GM19193 (cell line): ENCODE measurements around the gene ZBTB20.

Source experiments
- POLR2A ChIP-seq: IDR thresholded peaks from 4 replicates; pipeline ENCODE4 v1.6.1; 2011; ENCODE audit not compliant: insufficient read depth, insufficient read length; ENCODE audit errors: extremely low read depth

The ZBTB20 gene

DNA sequence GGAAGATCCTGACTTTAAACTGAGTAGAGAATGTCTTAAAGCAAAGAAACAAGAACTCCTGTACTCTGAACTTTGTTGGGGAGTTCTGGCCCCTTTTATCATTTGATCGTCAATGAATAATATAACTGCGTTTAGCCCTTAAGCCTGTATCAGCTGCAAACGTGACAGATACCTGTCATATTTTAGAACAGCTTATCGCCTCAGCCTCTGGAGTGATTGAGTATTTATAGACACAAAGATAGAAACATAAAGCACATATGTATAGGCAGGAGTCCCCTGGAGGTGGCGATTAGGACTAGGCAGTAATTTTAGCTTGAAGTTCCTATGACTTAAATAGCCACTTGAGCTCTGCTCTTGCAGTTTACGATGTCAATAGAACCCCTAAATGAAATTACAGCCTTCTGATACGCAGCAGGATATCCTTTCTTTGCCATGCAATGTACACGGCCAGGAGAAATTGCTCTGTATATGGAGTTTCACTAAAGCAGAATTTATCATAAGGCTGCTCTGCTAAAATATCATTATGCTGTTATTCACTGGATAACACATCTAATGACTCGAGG lies 531.5 kb downstream of the ZBTB20 start:
- no peak for TF ChIP-seq POLR2A

DNA sequence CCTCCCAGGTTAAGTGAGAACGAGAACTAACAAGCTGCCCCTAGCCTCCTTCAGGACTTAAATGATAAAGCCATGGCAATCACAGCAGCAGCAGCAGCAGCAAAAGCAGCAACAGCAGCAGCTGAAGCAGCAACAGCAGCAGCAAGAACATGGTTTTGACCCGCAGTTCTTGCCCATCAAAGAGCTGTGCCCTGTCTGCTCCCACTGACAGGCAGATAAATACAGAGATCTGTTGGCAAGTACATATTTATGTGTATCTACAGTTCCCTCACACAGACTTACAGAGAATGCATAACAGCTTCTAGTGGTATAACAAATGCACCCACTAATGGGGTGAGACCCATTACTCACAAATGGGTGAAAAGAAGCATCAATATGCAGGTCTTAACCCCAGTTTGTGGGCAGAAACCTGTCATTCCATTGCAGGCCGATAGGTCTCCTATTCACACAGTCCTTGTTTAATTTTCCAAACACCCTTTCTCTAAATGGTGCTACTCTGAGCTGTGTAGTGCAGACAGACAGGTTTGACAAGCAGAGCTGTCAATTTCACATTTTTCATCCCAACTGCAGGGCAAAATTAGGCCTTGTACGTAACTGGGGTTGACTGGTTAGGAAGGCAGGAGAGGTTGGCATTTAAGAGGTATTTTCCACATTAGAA lies 537.0 kb downstream of the ZBTB20 start:
- TF ChIP-seq POLR2A, result no peak

DNA sequence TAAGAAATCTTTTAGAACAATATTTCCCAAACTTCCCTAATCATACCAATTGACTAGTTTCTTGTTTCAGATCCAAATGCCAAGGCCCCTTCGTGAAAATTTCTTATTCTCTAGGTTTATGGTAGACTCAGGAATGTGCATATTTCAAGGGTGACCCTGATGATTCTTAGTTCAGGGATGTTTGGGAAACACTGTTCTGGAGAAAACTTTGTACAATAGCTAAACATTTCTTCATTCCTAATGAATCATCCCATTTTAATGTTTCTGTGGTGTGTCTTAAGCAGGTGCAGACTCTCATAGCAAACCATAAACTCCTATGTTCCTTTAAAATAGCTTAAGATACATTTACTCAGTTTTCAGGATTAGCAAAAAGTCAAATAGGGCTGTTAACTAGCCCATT lies 538.8 kb downstream of the ZBTB20 start:
- TF ChIP-seq POLR2A, result no peak

DNA sequence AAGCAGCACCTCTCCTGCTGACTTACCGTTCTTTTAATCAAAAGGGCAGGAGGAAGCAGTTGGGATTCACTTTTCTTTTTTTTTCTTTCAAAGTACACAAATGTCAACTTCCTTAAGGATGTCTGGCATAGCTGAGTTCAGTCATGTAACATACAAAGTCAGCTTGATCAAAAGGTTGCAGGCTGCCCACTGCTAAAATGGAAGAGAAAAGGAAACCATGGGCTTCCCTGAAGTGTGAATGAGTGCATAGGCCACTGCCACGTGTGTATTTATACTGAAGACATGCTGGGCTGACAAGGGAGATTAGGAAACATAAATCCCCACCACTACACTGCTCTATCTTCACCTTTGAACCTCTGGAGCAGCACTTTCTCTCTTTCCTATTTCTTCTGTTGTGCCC lies 540.8 kb downstream of the ZBTB20 start:
- no peak for TF ChIP-seq POLR2A

DNA sequence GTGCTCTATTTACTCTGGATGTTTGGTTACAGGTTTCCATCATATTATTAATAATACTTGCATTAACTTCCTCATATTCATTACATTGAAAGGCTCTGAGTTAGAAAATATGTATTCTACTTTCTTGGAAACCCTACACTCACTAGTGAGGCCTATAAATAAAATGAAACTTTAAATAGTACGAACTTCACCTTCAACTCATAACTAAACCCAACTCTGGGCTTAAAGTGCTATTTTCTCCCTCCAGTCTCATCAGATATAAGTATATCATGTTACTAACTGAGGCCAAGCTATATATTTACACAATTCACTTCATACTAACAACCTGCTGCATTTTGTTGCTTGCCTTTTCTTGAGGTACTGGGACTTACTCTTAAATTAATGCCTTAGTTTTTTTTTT lies 546.5 kb downstream of the ZBTB20 start:
- no peak for TF ChIP-seq POLR2A

DNA sequence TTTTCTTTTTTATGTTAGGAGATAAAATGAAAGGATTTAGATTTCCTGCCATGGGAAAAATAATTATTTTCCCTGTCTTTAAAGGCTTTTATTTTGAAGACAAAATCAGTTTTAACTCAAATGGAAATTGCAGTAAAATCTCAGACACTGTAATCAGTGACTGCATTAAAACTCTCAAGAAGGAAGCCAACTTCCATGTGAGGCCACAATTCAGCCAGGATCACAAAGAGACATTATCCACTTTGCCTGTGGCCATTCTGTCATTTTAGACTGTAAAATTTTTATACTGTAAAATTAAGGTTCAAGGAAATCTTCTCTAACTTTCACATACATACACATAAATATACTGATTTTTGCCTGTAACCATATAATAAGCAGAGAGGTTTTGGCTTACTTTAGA lies 549.2 kb downstream of the ZBTB20 start:
- TF ChIP-seq POLR2A, result no peak

DNA sequence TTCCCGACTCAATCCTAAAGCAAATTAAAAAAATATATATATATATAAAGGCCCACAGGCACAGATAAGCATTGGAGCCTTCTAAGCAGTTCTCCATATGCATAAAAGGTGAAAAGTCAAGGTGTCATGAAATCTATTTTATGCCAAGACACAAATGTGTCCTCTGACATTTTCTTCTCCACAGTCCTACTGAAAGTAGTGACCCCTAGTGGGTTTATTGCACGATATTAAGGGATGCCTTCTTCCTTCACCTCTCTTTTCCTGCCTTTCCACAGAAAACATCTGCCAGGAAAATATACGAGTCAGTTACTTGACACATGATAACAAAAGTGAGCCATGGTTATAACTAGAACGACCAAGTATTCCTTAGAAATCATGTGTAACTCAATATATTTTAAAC lies 550.1 kb downstream of the ZBTB20 start:
- TF ChIP-seq POLR2A, result no peak

DNA sequence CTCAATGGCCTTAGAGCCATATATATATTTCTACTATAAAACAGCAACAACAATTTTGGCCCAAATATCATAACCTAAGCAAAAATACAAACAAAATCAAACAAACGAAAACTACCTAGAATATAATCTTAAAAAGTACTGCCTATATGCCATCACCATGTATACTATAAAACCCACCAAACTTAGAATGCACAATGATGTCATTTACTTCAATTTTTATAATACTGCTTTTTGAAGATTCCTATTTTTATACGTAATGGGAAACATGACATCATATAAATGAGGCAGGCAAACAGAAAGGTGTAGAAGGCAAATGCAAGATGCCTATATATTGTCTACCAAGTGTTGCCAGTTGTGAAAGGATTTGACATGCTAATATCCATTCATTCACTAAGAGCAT lies 550.9 kb downstream of the ZBTB20 start:
- TF ChIP-seq POLR2A, result no peak

DNA sequence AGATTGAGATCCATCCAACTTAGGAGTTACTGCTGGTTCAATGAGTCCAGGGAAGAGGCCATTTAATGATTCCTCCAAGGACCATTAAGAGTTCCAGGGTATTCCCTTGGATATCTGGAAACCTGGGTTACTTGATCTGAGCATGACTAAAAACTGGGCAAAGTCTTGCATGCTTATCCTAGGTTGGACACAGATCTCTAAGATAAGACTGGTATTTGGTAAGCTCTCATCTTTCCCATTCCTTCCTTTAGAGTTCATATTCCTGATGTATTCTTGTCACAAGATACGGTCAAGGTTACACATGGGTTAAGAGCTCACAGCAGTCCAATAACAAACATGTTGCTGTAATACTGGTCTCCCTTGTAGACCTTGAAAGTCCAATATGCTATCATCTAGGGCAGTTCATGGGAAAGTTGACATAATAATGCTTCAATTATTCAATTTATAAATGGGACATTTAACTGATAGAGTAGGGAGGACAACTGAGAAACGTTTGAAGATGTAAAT lies 551.5 kb downstream of the ZBTB20 start:
- no peak for TF ChIP-seq POLR2A

DNA sequence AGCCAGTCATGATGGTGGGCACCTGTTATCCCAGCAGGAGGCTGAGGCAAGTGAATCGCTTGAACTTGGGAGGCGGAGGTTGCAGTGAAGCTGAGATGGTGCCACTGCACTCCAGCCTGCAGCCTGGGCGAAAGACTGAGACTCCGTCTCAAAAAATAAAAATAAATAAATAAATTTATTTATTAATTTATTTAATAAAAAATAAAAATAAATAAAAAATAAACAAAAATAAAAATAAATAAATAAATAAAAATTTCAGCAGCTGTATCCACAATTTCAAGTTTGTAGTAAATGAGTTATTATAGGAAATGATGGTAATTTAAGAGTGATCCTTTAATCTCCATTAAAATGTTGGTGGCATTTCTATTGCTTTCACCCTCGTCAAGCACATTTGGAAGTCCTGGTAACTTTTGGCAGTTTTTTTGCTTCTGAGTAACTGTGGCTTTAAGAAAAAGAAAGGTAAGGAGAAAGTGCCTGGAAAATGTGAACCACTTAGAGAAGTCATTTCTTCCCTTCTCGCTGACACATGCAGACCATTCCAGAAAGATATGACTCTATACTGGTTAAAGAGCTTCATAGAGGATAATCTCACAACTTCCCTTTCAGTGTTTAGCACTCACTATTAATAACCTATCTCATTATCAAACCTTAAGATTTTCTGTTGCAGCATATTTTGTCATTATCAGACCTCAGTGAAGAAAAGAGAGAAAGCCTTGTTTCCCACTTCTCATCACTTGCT lies 556.6 kb downstream of the ZBTB20 start:
- no peak for TF ChIP-seq POLR2A

DNA sequence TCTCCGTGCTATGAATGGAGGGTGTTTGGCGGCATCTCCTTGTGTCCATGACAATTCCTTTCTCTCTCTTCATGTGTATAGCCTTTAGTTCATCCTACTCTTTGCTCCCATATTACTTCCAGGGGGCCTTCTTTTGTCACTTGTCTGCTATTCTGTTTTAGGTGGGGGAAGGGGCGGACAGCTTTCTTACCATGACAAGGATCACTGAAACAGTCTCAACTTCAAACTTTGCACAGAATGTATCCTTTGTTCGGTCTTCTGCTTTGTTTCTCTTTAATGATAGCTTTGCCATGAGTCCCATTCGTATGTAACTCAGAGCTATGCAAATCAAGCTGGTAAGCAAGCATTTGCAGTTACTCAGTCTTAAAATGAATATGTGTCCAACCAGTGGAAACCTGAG lies 559.1 kb downstream of the ZBTB20 start:
- TF ChIP-seq POLR2A, result no peak

DNA sequence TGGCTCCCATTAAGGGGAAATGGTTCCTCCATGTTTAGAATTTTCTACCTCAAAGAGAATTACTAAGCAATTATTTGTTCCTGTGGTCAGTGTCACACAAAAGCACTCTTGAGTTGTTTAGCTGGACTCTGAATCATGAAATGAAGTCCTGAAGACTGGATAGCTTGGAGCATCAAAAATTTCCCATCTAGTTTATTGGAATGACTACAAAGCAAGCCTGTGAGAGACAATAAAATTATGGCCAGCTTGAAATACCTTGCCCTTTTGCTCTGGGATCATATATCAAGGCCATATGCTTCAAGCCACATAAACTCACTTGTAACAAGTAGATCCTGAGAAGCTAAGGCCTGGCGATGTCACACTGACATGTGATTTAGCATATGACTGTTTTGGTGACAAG lies 561.0 kb downstream of the ZBTB20 start:
- no peak for TF ChIP-seq POLR2A

DNA sequence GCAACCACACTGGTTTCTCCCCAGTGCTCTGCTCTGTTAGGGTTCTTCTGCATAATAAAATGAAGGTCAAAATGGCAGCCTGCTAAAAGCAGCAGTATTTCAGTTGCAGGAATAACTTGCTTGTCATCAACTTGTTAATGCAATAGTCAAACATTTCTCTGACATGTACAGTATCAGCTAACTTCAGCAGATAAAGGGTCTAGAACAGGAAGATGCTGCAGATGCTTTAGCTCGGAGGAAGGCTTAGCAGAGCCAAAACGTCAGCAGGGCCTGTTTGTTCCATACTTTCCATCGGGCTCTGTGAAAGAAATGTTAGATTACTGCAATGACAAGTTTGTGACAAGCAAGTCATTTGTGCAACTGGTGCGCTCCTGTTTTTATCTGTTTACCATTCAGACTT lies 561.4 kb downstream of the ZBTB20 start:
- no peak for TF ChIP-seq POLR2A

DNA sequence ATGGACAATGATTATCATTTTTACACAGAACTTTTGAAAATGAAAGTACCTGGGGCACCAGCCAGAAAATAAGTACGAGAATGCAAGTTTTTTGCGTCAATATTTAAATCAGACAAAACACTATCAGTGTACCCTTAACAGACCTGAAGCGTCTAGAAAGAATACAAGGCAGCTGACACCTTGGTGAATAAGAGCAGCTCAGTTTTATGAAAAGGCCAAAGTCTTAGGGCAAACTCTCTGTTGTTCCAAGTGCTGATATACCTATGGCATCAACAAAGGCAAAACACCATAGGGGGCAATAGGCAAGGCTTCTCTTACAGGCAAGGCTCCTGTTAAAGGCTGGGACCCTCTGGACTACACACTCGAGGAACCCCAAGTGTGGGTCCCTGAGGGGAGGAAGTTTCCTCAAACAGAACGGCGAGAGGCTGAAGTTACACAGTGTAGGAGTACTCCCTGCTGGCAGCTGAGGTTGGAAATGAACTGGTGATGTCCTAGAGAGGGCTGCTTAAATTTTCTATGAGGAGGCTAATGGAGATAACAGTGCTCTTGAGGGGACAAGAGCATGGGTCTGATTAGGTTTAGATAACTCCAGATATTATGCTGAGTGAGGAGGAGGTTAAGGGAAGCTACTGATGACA lies 562.2 kb downstream of the ZBTB20 start:
- TF ChIP-seq POLR2A, result no peak

DNA sequence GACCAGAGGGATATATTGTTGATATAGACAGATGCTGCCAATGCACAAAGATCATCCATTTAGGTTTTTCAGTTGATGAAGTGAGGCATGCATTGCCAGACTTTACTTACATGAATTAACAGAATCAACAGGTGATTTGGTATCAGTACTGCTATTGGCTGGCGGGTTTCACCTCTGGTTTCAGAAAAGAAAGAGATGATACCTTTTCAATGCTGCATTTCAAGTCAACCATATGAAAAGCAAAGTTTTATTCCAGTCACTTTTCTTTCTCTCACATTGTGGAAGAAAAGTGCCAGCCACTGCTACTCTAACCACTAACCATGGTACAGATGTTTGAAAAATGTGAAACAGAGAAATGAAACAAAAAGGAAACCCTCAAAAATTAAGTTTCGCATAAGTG lies 564.2 kb downstream of the ZBTB20 start:
- TF ChIP-seq POLR2A, result no peak
